Endothelial cell (in vitro differentiated cells): ENCODE data around the gene NAA80. TPM values are rescaled to one million over a fixed set of nuclear protein-coding genes. Genes with fewer than 3 reads are reported as not detected.

ENCODE experiments used
- DNase-seq: peaks from one replicate; pipeline ENCODE4 v3.0.0; 2021; ENCODE audit warnings: low spot score
- H3K27ac Mint-ChIP-seq: one replicate; pipeline ENCODE4 v1.8.0; 2021; ENCODE audit warnings: mixed read lengths, inconsistent platforms; ENCODE audit not compliant: unreplicated experiment
- H3K27me3 Mint-ChIP-seq: one replicate; pipeline ENCODE4 v1.8.0; 2021; ENCODE audit warnings: mild to moderate bottlenecking, moderate library complexity, mixed read lengths, inconsistent platforms; ENCODE audit not compliant: unreplicated experiment
- H3K36me3 Mint-ChIP-seq: one replicate; pipeline ENCODE4 v1.8.0; 2021; ENCODE audit warnings: mild to moderate bottlenecking, low read depth, mixed read lengths, inconsistent platforms; ENCODE audit not compliant: unreplicated experiment
- H3K4me1 Mint-ChIP-seq: one replicate; pipeline ENCODE4 v1.8.0; 2021; ENCODE audit warnings: mild to moderate bottlenecking, mixed read lengths, inconsistent platforms; ENCODE audit not compliant: unreplicated experiment
- H3K4me3 Mint-ChIP-seq: one replicate; pipeline ENCODE4 v1.8.0; 2021; ENCODE audit warnings: mild to moderate bottlenecking, mixed read lengths, inconsistent platforms; ENCODE audit not compliant: unreplicated experiment
- H3K9me3 Mint-ChIP-seq: one replicate; pipeline ENCODE4 v1.8.0; 2021; ENCODE audit warnings: mixed read lengths, inconsistent platforms; ENCODE audit not compliant: unreplicated experiment
- total RNA-seq: library from RNA; stranded (reverse); fragmentation: NEBNext Ultra II Directional; extraction: Animal tissue kit (Norgen Biotek cat#: 25700); gene quantifications from one replicate; pipeline ENCODE4 v1.2.1, GENCODE V29; 2021; ENCODE audit not compliant: unreplicated experiment
- TF ChIP-seq, protein P1 (sequence below): fragments of 200-600 bp; sonication (generic); IDR thresholded peaks from one replicate; pipeline ENCODE4 v1.5.0; 2021; ENCODE audit warnings: antibody characterized with exemption; ENCODE audit not compliant: unreplicated experiment

The NAA80 gene
- total RNA-seq, 1 donor from 2014 or later = 17.1 TPM

DNA sequence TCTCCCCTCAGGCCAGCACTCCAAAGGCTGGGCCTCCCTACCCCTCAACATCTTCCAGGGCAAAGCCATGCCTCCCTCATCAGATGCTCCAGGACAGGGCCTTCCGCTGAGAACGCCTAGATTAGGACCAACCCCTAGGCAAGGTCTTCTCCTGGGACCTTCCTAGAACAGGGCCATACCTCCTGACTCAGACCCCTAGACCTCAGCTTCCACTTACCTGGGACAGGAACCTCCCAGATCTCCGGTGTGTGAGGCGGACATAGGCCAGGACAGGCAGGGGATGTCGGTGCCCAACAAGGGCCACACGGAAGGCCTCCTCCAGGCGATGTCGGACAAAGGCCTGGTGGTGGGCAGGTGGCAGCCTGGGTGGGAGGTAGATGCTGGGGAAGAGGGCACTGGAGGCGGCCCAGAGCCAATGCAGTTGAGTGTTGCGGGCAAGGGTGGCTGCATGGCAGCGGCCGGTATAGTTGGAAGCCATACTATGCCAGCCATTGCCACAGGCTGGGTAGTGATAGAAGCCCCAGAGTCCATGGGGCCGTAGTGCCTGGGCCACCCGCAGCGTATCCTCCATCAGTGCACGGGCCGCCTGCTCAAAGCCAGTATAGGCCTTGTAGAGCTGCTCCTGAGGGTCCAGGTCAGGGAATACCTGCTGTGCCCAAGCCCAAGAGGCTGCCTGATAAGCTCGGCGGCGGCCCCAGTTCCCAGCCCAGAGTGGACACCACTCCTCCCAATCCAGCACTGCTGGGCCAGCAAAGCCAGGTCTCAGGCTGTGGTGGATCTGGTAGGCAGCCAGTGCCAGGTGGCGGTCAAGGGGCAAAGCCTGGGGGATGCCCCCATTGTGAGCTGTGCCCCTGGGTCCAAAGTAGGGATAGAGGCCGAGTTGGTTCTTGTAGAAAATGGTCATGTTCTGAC is 4.5 kb downstream of the NAA80 start:
- peaks cover 16% of the 10 kb centered on the region for H3K4me1 Mint-ChIP-seq
- TF ChIP-seq, protein P1, sequence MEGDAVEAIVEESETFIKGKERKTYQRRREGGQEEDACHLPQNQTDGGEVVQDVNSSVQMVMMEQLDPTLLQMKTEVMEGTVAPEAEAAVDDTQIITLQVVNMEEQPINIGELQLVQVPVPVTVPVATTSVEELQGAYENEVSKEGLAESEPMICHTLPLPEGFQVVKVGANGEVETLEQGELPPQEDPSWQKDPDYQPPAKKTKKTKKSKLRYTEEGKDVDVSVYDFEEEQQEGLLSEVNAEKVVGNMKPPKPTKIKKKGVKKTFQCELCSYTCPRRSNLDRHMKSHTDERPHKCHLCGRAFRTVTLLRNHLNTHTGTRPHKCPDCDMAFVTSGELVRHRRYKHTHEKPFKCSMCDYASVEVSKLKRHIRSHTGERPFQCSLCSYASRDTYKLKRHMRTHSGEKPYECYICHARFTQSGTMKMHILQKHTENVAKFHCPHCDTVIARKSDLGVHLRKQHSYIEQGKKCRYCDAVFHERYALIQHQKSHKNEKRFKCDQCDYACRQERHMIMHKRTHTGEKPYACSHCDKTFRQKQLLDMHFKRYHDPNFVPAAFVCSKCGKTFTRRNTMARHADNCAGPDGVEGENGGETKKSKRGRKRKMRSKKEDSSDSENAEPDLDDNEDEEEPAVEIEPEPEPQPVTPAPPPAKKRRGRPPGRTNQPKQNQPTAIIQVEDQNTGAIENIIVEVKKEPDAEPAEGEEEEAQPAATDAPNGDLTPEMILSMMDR = no peak
- peaks cover 3% of the 10 kb centered on the region for H3K27me3 Mint-ChIP-seq
- no peak for DNase-seq
- no peak overlapping the region for H3K4me3 Mint-ChIP-seq
- no peaks in the 10 kb centered on the region for H3K9me3 Mint-ChIP-seq
- peaks cover 4% of the 10 kb centered on the region for H3K36me3 Mint-ChIP-seq
- H3K27ac Mint-ChIP-seq = no peak overlapping the region

DNA sequence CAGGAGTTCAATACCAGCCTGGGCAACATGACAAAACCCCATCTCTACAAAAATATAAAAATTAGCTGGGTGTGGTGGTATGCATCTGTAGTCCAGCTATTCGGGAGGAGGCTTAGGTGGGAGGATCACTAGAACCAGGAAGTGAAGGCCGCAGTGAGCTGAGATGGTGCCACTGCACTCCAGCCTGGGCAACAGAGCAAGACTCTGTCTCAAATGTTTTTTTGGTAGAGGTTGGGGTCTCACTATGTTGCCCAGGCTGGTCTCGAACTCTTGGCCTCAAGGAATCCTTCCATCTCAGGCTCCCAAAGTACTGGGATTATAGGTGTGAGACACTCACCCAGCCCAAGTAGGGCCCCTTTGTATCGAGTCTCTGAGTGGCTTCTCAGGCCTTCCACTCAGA is 5.1 kb downstream of the NAA80 start:
- H3K27me3 Mint-ChIP-seq = peaks cover 6% of the 10 kb centered on the region
- no peak overlapping the region for H3K4me3 Mint-ChIP-seq
- H3K36me3 Mint-ChIP-seq = peaks cover 4% of the 10 kb centered on the region
- no peak overlapping the region for H3K27ac Mint-ChIP-seq
- H3K4me1 Mint-ChIP-seq = peaks cover 15% of the 10 kb centered on the region
- no peaks in the 10 kb centered on the region for H3K9me3 Mint-ChIP-seq
- DNase-seq = no peak
- TF ChIP-seq, protein P1 = no peak

DNA sequence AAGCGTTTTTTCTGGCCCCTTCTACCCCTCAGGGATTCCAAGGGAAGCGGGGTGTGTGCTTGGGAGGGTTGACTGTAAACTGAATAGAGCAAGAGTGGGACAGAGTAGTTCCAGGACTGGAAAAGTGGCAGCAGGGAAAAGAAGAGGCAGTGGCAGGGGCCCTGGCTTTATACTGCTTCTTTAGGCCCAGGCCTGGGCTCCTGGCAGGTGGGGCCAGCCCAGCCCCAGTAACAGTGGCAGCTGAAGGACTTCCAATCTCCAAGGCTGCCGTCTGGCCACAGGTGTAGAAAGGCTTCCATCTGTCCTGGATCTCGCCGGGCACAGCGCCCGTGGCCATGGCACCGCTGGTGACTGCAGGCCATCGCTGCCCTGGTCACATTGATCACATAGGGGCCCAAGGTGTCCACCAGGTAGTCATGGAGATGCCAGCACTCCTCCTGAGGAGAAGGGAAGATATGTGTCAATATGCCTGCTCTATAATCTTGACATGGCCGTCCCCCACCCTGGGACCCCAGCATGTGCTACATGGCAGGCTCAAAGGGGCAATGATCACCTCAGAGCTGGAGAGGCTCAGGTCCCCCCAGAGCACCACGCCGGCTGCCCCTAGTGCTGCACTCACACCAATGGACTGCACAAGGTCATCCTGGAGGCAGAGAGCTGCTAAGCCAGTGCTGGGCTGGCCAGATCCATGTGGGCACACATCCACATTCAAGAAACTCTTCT is 6.0 kb downstream of the NAA80 start:
- peaks cover 4% of the 10 kb centered on the region for H3K36me3 Mint-ChIP-seq
- no peaks in the 10 kb centered on the region for H3K9me3 Mint-ChIP-seq
- peaks cover 15% of the 10 kb centered on the region for H3K4me1 Mint-ChIP-seq
- TF ChIP-seq, protein P1 = no peak
- DNase-seq = no peak
- H3K27ac Mint-ChIP-seq = peak overlapping the region; percentile 83
- H3K4me3 Mint-ChIP-seq = peak overlapping the region; percentile 87
- H3K27me3 Mint-ChIP-seq = peaks cover 11% of the 10 kb centered on the region

DNA sequence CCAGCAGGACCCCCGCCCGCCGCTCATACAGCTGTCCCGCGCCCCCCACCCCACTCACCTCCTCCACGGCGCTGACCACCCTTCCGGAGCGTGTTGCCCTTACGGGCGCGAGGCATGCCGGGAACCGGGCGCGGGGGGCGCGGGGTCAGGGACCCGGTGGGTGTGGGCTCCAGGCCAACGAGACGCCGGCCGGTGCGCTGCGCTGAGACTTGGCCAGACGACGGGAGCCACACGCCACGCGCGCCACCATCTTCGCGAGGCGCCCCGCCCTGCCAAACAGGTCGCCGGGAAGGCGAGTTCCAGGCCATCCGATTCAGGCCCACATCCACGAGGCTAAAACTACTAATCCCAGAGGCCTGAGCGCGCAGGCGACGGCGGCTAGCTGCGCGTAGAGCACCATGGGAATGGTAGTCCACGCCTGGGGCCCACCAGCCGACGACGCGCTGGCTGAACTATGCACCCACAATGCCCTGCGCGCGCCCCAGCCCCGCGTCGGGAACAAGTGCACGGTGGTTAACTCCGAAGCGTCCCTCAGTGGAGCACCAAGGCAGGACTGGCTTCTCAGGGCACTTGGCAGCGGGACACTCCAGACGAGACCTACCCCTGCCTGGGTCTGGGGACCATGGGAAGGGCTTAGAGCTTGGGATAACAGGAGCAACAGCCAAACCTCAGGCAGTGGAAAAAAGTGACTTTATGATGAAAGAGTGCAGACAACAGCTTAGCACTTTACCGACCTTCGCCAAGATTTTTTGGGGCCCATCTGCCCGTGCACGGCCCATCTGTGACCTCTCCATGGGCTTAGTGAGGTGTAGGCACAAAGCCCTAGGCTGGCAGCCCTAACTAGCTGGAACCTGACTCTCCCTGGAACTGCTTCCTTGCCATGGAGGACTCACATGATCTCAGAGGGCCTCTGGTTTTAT is 6.8 kb downstream of the NAA80 start, which contains the start of gene IFRD2:
TSS of gene IFRD2 (minus strand) at position 271 of the 920 bp plus-strand sequence. CDS start at position 116, 155 bp downstream.
- Mint-ChIP-seq H3K4me3 (peak within 1 kb of the TSS; percentile 92), H3K27ac (peak within 1 kb of the TSS; percentile 83), H3K27me3 (peaks cover 11% of the 10 kb centered on the region), H3K4me1 (peaks cover 12% of the 10 kb centered on the region), H3K36me3 (peaks cover 4% of the 10 kb centered on the region), H3K9me3 (no peaks in the 10 kb centered on the region)
- DNase-seq = peak; percentile 93
- TF ChIP-seq, protein P1 = no peak
